ENCODE results near the gene DMBT1. TPM values are rescaled to one million over a fixed set of nuclear protein-coding genes. Genes with fewer than 3 reads are reported as not detected.

Gene DMBT1
- total RNA-seq, 1 experiment from 2014 or later, result 0.13 TPM

- Mint-ChIP-seq H3K4me1 (no peaks in the 10 kb centered on the region; the same call in 1 of the 2 replicates), H3K27ac (no peak overlapping the region), H3K27me3 (ENCODE audit: low read depth) (no peaks in the 10 kb centered on the region), H3K9me3 (no peaks in the 10 kb centered on the region), H3K36me3 (no peaks in the 10 kb centered on the region), H3K4me3 (no peak overlapping the region)
- ATAC-seq, result no peak
- TF ChIP-seq OVOL2 (CRISPR knock-in tag; IDR thresholded peaks at IDR 0.05; ENCODE audit: borderline replicate concordance) (no peak), MYBL2 (CRISPR knock-in tag; IDR thresholded peaks at IDR 0.05) (no peak), FOXP4 (CRISPR knock-in tag; IDR thresholded peaks at IDR 0.05) (no peak)
- CTCF ChIA-PET, result no interaction called here
- POLR2A ChIA-PET, result no interaction called here
- DNase-seq (ENCODE audit: low spot score), result no peak
Measured at GRCh38 chr10:122659651-122660050, 99.1 kb downstream of the DMBT1 start.

GRCh38 chr10:122660696-122661095, 100.1 kb downstream of the DMBT1 start:
- Mint-ChIP-seq H3K9me3 (no peaks in the 10 kb centered on the region), H3K36me3 (no peaks in the 10 kb centered on the region), H3K27me3 (ENCODE audit: low read depth) (no peaks in the 10 kb centered on the region), H3K4me1 (no peaks in the 10 kb centered on the region; the same call in 1 of the 2 replicates), H3K4me3 (no peak overlapping the region), H3K27ac (no peak overlapping the region)
- ChIA-PET CTCF (no interaction called here), POLR2A (no interaction called here)
- ATAC-seq, result no peak
- TF ChIP-seq CREB1 (CRISPR knock-in tag; IDR thresholded peaks at IDR 0.05) (no peak), CDX4 (CRISPR knock-in tag; IDR thresholded peaks at IDR 0.05; ENCODE audit: borderline replicate concordance) (no peak), E2F5 (CRISPR knock-in tag; IDR thresholded peaks at IDR 0.05) (no peak), PRDM15 (CRISPR knock-in tag; IDR thresholded peaks at IDR 0.05) (no peak), FOXK1 (CRISPR knock-in tag; IDR thresholded peaks at IDR 0.05) (no peak), ZNF263 (CRISPR knock-in tag; IDR thresholded peaks at IDR 0.05; ENCODE audit: low read depth) (no peak), USF1 (CRISPR knock-in tag; IDR thresholded peaks at IDR 0.05) (no peak), ZNF281 (CRISPR knock-in tag; IDR thresholded peaks at IDR 0.05) (no peak), SP1 (CRISPR knock-in tag; conservative IDR thresholded peaks at IDR 0.05) (no peak), HMGXB4 (CRISPR knock-in tag; IDR thresholded peaks at IDR 0.05) (no peak), TP53 (CRISPR knock-in tag; IDR thresholded peaks at IDR 0.05) (no peak), MXD4 (CRISPR knock-in tag; IDR thresholded peaks at IDR 0.05; ENCODE audit: borderline replicate concordance) (no peak), FOXP1 (CRISPR knock-in tag; IDR thresholded peaks at IDR 0.05; ENCODE audit: borderline replicate concordance) (no peak), ATF6 (CRISPR knock-in tag; IDR thresholded peaks at IDR 0.05) (no peak), ERG (CRISPR knock-in tag; IDR thresholded peaks at IDR 0.05) (no peak), ELF4 (CRISPR knock-in tag; IDR thresholded peaks at IDR 0.05; ENCODE audit: low read depth) (no peak)
- no peak for DNase-seq (ENCODE audit: low spot score)
